Natural killer cell (primary cell): ENCODE data around the gene MTG2. TPM values are rescaled to one million over a fixed set of nuclear protein-coding genes. Genes with fewer than 3 reads are reported as not detected.

Source experiments
- ATAC-seq, 3 donors: fragments of 150-1000 bp in 2 of 3; fragments of 200-7000 bp in 1 of 3; cut with Tn5 transposase; 1 replicate in 1 of 3; 2 replicates in 2 of 3; pipeline ENCODE4 v1.10.0; 2021; ENCODE audit warnings: mild to moderate bottlenecking in 2 of 3, moderate library complexity in 2 of 3
- DNase-seq, 2 donors: peaks; one replicate each; pipeline versions ENCODE4 v3.0.0 to v3.0.0-alpha.2; 2013 to 2021; ENCODE audit warnings: mixed read lengths in 1 of 2
- H3K27ac ChIP-seq: one replicate; pipeline ENCODE4 v1.5.1; 2013; ENCODE audit warnings: mild to moderate bottlenecking, low read length
- H3K27me3 ChIP-seq: one replicate; pipeline ENCODE4 v1.6.1; 2013; ENCODE audit warnings: low read length; ENCODE audit not compliant: control insufficient read depth, insufficient read depth
- H3K36me3 ChIP-seq: one replicate; pipeline ENCODE4 v1.6.1; 2013; ENCODE audit warnings: low read length; ENCODE audit not compliant: control insufficient read depth, insufficient read depth
- H3K4me1 ChIP-seq: one replicate; pipeline ENCODE4 v1.6.1; 2013; ENCODE audit warnings: low read length; ENCODE audit not compliant: control insufficient read depth, insufficient read depth
- H3K4me3 ChIP-seq: one replicate; pipeline ENCODE4 v1.5.1; 2013; ENCODE audit warnings: low read length
- H3K9me3 ChIP-seq: one replicate; pipeline ENCODE4 v1.6.1; 2013; ENCODE audit warnings: low read length; ENCODE audit not compliant: control insufficient read depth, insufficient read depth
- H3K27ac Mint-ChIP-seq, 2 donors: one replicate each; pipeline ENCODE4 v1.8.0; 2022; ENCODE audit warnings: mild to moderate bottlenecking in 2 of 2, mixed read lengths in 2 of 2, moderate library complexity in 1 of 2
- H3K27me3 Mint-ChIP-seq, 2 donors: one replicate each; pipeline ENCODE4 v1.8.0; 2022; ENCODE audit warnings: low read depth in 2 of 2, mixed read lengths in 2 of 2
- H3K36me3 Mint-ChIP-seq: one replicate; pipeline ENCODE4 v1.8.0; 2022; ENCODE audit warnings: mixed read lengths
- H3K4me1 Mint-ChIP-seq, 2 donors: one replicate each; pipeline ENCODE4 v1.8.0; 2022; ENCODE audit warnings: mixed read lengths in 2 of 2
- H3K4me3 Mint-ChIP-seq: one replicate; pipeline ENCODE4 v1.8.0; 2022; ENCODE audit warnings: mild to moderate bottlenecking, moderate library complexity, mixed read lengths
- H3K9me3 Mint-ChIP-seq, 2 donors: one replicate each; pipeline ENCODE4 v1.8.0; 2022; ENCODE audit warnings: mixed read lengths in 2 of 2
- CTCF ChIP-seq: fragments of 200-600 bp; IDR thresholded peaks from one replicate; pipeline ENCODE4 v1.8.0; 2022; ENCODE audit warnings: antibody characterized with exemption
- WGBS: methylation state at CpG from one replicate; pipeline ENCODE4 v1.1.7; 2013; ENCODE audit warnings: missing lambda C conversion rate; ENCODE audit not compliant: insufficient coverage; 5-methylcytosine and 5-hydroxymethylcytosine counted together
- intact Hi-C: fragments of 100-400 bp; cut with micrococcal nuclease; formaldehyde crosslinking; loops from one replicate; pipeline ENCODE4 v1.14.2; 2022
- total RNA-seq, 4 donors: library from RNA; stranded (reverse); fragments of 120-200 nt in 1 of 4; gene quantifications; one replicate each; pipeline versions ENCODE4 v1.2.3 to v1.2.4, GENCODE V29; 2013 to 2022

The MTG2 gene
- total RNA-seq, 3 donors from 2014 or later (not counting 1 experiment from before 2014, with no cell fraction given) = 16.8 to 25.8 (median 25.3) TPM

DNA sequence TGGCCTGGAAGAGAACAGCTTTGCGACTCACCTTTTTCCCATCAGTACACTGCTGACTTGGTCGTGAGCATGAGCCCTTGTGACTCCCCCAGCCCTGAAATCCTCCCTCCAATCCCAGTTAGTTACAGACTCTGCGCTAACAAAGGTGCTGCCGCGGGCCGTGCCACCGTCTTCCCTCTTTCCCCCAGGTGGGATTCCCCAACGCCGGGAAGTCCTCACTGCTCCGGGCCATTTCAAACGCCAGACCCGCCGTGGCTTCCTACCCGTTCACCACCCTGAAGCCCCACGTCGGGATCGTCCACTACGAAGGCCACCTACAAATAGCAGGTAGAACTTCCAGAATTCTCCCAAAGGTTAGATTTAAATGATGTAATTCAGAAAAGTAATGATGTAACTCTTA is 16.1 kb downstream of the MTG2 start:
- no peak overlapping the region for H3K4me3 ChIP-seq
- H3K36me3 ChIP-seq = peaks cover 41% of the 10 kb centered on the region
- H3K4me1 ChIP-seq = no peaks in the 10 kb centered on the region
- no peaks in the 10 kb centered on the region for H3K9me3 ChIP-seq
- intact Hi-C loops = no loop called here
- 99% methylated on average over 18 of the region's 18 CpGs for WGBS
- no peak overlapping the region for H3K4me3 Mint-ChIP-seq
- H3K27me3 ChIP-seq = no peaks in the 10 kb centered on the region
- no peaks in the 10 kb centered on the region for H3K36me3 Mint-ChIP-seq
- H3K9me3 Mint-ChIP-seq = no peaks in the 10 kb centered on the region
- no peak overlapping the region for H3K27ac ChIP-seq
- H3K4me1 Mint-ChIP-seq = no peaks in the 10 kb centered on the region
- no peak for DNase-seq
- H3K27ac Mint-ChIP-seq = no peak overlapping the region
- TF ChIP-seq CTCF = no peak
- H3K27me3 Mint-ChIP-seq = no peaks in the 10 kb centered on the region
- ATAC-seq = no peak

- H3K27me3 Mint-ChIP-seq = no peaks in the 10 kb centered on the region
- 97% methylated on average over 38 of the region's 38 CpGs for WGBS
- H3K36me3 Mint-ChIP-seq = no peaks in the 10 kb centered on the region
Observed at GRCh38 chr20:62200491-62201172, 17.8 kb downstream of the MTG2 start.

GRCh38 chr20:62201173-62202082 is 18.6 kb downstream of the MTG2 start:
- no peaks in the 10 kb centered on the region for H3K9me3 ChIP-seq
- no peaks in the 10 kb centered on the region for H3K4me1 ChIP-seq
- Mint-ChIP-seq H3K36me3 (no peaks in the 10 kb centered on the region), H3K4me1 (no peaks in the 10 kb centered on the region), H3K4me3 (no peak overlapping the region), H3K27ac (no peak overlapping the region), H3K27me3 (no peaks in the 10 kb centered on the region), H3K9me3 (no peaks in the 10 kb centered on the region)
- no peak overlapping the region for H3K4me3 ChIP-seq
- DNase-seq (no peak), ATAC-seq (no peak)
- H3K27ac ChIP-seq = no peak overlapping the region
- intact Hi-C loops = no loop called here
- H3K27me3 ChIP-seq = no peaks in the 10 kb centered on the region
- WGBS = 83% methylated on average over 38 of the region's 38 CpGs
- H3K36me3 ChIP-seq = peaks cover 35% of the 10 kb centered on the region
- TF ChIP-seq CTCF = no peak

More at GRCh38 chr20:62200491-62201172, 17.8 kb downstream of the MTG2 start:
- Histone ChIP-seq H3K4me3 (no peak overlapping the region), H3K27ac (no peak overlapping the region), H3K27me3 (no peaks in the 10 kb centered on the region), H3K4me1 (no peaks in the 10 kb centered on the region), H3K9me3 (no peaks in the 10 kb centered on the region), H3K36me3 (peaks cover 37% of the 10 kb centered on the region)
- H3K4me3 Mint-ChIP-seq = no peak overlapping the region
- DNase-seq = no peak
- intact Hi-C loops = no loop called here
- no peak for TF ChIP-seq CTCF
- no peak overlapping the region for H3K27ac Mint-ChIP-seq
- no peaks in the 10 kb centered on the region for H3K4me1 Mint-ChIP-seq
- no peaks in the 10 kb centered on the region for H3K9me3 Mint-ChIP-seq
- ATAC-seq = no peak
